ENCODE measurements around the gene POGZ.
A peak's percentile ranks its signal among the peaks of the same experiment; 100 is the strongest.
"Not testable (repeated sequence)": the region's sequence is repeated elsewhere in the genome, so short reads cannot be mapped to it uniquely, and the experiment has no call there.

Gene POGZ

GRCh38 chr1:151411884-151412283, 47.4 kb downstream of the POGZ start:
- no peak for DNase-seq

GRCh38 chr1:151408891-151409290, 50.4 kb downstream of the POGZ start:
- no peak for DNase-seq

DNA sequence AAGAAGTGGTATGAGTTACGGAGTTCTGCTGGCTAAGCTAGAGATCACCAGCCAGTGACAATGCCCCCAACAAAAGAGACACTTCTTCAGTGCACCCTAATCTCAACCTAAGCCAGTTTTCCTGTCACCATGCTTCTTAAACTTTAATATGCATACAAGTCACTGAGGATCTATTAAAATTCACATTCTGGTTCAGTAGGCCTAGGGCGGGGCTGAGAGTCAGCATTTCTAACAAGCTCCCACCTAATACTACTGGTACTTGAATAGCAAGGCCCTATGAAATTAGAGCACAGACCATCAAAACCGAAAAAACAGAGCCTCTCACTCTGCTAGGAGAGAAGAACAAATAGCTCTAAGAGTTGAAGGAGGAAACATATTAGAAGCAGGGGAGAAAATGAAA, 52.0 kb downstream of the POGZ start:
- no peak for DNase-seq

- DNase-seq, result no peak
Observed at GRCh38 chr1:151406176-151406575, 53.1 kb downstream of the POGZ start.

DNA sequence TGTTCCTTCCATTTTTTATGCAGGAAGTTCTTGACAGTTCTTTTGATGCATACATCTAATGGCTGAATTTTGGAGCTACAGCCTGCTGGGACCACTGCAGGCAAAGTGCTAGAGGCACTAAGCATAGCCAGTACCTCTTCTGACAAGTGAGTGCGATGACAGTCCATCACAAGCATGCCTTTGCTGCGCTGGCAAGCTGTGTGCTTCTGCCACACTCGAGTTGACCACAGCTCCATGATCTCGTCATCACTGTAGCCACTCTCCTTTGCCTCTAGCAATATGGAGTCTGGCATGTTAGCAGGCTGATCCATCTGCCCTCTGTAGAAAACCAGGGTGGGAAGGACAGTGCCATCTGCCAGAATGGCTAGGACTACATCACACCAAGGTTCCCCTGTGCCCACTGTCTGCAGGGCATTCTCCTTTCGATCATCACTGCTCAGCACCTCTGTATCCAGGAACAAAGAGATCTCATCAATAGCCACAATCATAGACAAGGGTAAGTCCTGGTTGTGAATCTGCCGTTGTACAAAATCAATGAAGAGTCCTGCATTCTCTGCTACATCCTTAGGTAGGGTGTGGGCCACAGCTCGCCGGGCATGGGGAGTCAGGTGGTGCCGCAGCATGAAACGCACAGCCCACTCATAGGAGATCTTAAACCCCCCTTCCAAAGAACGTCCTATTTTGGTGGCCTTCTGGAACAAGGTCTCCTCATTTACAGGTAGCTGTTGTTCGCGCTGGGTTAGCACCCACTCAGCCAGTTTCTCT, 53.9 kb downstream of the POGZ start:
- DNase-seq, result no peak

GRCh38 chr1:151403612-151404011, 55.7 kb downstream of the POGZ start:
- no peak for DNase-seq

DNA sequence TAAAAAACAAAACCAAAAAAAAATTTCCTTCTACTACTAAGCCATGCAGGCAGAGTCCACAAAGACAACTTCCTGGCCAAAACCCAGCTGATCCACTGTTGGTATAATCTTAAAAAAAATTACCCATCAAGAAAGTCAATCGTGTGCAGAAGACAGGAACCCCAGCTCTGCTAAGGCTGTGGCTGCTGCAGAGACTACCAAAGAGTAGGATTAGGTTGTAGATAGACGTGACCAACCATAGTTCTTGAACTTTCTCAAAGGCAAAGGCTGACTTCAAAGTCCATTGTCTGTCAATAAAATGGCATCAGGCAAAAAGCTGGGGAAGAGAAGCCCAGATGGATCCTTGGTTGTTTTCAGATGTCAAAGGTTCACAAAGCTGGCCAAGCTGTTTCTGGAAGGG, 56.5 kb downstream of the POGZ start:
- DNase-seq, result no peak

DNA sequence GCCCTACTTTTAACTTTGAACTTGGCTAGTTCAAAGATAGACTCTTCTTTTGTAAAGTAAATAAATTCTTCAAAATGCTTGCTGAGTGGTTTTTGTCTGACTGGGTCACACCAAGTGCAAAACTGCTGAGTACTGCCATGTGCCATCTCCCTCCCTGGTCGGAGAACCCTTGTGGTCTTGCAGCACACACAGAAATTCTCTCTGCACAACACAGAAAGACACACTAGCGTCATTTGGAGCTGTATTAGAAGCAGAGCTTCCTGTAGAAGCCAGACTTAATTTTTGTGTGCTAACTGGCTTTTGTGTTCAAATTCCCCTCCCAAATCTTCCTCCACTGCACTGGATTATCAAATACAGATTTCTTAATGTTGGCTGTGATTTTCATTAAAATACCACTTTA, 57.4 kb downstream of the POGZ start:
- DNase-seq, result no peak

DNA sequence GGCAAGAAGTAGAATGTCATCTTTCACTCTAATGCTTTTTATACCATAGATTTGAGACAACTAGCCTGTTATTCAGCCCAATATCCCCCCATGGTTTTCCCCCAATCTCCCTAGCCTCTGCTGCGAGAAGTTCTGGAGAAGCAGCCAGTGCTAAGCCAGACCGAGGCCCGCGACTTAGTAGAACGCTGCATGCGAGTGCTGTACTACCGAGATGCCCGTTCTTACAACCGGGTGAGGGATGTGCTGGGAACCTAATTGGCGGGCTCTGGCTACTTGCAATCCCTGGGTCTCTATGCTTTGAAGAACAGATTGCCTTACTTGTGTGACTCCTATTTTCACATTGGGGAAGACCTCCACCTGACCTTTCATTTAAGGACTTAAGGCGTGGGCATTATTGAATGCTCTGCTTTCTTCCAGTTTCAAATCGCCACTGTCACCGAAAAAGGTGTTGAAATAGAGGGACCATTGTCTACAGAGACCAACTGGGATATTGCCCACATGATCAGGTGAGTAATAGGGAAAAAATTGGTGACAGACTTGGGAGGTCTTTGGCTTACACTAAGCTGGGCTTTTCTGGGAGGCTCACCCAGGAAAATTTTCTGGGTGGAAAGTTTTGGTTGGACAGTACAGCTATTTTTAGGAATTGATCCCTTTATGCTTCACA, 58.0 kb downstream of the POGZ start:
- DNase-seq, result no peak

- DNase-seq, result peak; percentile 75
Observed at GRCh38 chr1:151399324-151400171, 59.7 kb downstream of the POGZ start, which contains the start of gene PSMB4. TSS of gene PSMB4 (plus strand) at chr1:151399573. CDS start at chr1:151399588, 15 bp downstream.

GRCh38 chr1:151396265-151396664, 63.0 kb downstream of the POGZ start:
- DNase-seq, result not testable (repeated sequence)

DNA sequence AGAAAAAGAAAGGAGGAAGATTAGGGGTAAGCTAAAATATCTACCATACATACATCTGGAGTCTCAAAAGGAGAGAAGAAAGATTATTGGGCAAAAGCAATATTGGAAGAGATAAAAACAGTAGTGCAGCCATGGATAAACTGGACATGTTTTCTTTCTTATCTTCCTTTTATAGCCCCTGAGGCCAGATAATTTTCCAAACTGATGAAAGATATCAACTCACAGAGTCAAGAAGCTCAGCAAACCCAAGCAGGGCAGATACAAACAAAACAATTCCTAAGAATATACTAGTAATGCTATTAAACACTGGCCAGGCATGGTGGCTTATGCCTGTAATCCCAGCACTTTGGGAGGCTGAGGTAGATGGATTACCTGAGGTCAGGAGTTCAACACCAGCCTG, 65.7 kb downstream of the POGZ start:
- DNase-seq, result no peak

GRCh38 chr1:151391079-151391563, 68.2 kb downstream of the POGZ start:
- DNase-seq, result no peak

GRCh38 chr1:151390221-151391078, 68.8 kb downstream of the POGZ start:
- not testable (repeated sequence) for DNase-seq

DNA sequence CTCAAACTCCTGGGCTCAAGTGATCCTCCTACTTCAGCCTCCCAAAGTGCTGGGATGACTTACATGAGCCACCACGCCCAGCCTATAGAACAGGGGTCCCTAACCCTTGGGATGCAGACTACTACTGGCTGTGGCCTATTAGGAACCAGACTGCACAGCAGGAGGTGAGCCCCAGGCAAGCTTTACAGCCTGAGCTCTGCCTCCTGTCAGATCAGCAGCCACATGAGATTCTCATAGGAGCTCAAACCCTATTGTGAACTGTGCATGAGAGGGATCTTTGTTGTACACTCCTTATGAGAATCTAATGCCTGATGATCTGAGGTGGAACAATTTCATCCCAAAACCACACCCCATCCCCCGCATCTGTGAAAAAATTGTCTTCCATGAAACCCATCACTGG, 73.3 kb downstream of the POGZ start:
- no peak for DNase-seq

DNA sequence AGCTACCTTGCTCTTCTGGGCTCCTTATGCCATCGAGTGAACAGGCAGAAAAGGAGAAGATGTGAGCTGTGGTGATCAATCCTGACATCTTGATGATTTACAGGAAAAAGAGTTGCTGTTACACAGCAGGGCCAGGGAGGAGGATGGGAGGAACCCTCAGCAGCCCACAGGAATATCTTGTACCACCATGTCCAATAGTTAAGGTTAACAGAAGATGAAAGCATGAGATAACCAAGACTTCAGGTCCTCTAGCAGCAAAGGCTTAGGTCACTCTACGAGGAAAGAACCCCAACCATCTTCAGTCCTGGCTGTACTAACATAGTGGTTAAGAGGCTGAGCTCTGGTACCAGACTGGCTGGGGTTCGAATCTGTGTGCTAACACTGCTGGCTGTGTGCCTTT, 74.7 kb downstream of the POGZ start:
- DNase-seq, result no peak

DNA sequence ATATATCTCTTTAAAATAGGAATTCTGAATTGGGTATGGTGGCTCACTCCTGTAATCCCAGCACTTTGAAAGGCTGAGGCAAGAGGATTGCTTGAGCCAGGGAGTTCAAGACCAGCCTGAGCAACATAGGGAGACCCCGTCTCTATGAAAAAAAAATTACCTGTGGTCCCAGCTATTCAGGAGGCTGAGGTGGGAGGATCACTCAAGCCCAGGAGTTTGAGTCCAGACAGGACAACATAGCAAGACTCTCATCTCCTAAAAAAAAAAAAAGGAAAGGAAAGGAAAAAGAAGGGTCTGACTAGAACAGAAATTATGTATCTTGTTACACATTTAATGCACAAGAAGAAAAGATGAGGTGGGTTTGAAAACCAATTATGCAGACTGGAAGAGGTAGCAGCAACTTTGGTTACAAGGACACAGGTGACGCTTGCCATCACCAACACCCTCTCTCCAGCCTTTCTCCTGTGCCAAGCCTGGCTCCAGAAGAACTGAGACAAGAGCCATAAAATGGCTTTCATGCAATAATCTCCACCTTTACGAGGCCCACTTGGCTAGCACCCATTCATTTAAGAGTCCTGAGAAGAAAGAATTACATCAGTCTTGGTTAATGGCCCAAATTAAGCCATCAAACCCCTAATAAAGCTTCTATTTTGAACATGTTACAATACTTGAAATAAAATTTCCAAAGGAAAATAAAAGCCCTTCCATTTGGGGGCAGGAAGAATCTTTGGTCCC, 82.0 kb downstream of the POGZ start:
- DNase-seq, result no peak

GRCh38 chr1:151373196-151373595, 86.1 kb downstream of the POGZ start:
- DNase-seq, result no peak

DNA sequence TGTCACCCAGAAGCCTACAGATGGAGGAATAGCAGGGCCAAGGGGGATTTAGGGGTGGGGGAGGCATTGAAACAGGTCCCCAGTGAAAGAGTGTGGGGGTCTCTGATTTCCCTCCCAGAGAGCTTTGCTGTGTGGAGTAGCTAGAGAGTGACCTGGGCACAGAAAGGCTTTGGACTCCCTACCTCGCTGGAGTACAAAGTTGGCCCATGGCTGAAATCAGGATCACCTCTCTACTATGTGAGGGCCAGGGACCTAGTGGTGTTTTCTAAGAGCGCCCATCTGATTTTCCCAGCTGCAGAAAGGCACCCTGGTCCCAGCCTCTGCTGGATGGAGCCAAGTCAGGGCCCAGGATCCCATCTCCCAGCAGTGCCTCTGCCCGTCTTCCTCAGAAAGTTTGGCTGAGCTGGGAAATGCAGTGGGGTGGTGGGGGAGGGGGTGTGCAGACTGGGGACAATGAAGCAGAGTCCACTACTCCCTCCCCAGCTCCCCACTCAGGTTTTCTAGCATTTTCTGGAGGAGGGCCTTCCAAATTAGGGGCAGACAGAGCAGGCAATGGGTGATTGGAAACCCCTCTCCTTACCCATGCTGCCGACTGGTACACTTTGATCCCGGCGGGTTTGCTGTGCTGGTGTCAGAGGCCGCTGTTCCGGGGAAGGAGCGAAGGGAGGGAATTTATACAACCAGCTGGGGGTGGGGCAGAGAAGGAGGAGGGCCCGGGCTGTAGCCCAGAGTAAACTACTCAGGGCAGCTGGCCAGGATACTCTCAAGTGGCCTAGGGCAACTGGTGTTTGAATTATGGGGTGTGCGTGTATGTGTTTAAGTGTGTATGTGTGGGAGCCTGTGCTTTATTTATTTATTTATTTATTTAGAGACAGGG, 87.0 kb downstream of the POGZ start, which contains the start of gene SELENBP1:
Gene SELENBP1 (minus strand): TSS at position 648 of the 877 bp plus-strand sequence. CDS start 64 bp downstream, at position 584.
- DNase-seq, result peak; percentile 52

- DNase-seq, result peak; percentile 70
Observed at GRCh38 chr1:151371370-151372057, 87.8 kb downstream of the POGZ start.

Measured in NCI-H2107 (cell line).